A673 (cell line): Measurements from ENCODE around the gene WDR37.

ENCODE experiments used
- EZH2 ChIP-seq: fragments of 200-600 bp; sonication (generic); IDR thresholded peaks from 2 replicates; pipeline ENCODE4 v1.6.1; 2017; ENCODE audit warnings: borderline replicate concordance, low read depth, mild to moderate bottlenecking, mixed read lengths, antibody characterized with exemption, low read length; ENCODE audit not compliant: poor library complexity, severe bottlenecking
- TF ChIP-seq, protein P1 (sequence below): fragments of 300-800, 200-600 bp; sonication (generic); conservative IDR thresholded peaks from 2 replicates; pipeline ENCODE4 v1.5.1; 2017; ENCODE audit warnings: low read depth, mild to moderate bottlenecking, antibody characterized with exemption, low read length, moderate library complexity, mixed read lengths

DNA sequence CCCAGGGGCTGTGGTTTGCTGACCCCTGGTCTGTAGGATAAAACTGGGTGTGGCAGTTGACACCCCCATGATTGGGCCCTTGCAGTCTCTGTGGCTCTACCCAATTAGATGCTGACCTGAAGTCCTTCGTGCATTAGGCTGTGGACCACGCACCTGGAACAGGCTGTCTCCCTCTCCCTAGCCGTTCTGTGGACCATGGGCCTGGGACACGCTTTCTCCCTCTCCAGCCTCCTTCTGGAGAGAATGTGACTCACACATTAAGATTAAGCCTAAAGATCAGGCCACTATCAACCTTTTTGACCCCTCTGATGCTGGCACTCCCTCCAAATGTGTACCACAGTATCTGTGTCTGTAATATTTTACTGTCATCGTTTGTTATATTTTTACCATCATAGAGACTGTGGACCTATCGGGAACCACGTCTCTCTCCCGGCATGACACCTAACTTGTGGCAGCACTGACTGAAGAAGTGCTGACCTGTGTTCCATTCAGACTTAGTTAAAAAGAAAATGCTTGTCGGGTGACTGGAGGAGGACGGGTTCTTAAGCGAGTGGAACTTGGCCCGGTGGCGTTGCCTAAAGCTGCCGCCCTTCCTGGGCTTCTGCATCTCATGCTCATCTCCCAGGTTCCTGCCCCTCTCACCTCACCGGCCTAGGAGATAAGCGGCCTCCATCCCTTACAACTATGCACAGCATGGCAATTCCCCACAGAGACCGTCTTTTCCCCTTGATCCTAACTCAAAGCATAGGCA lies 92.8 kb downstream of the WDR37 start:
- TF ChIP-seq, protein P1, sequence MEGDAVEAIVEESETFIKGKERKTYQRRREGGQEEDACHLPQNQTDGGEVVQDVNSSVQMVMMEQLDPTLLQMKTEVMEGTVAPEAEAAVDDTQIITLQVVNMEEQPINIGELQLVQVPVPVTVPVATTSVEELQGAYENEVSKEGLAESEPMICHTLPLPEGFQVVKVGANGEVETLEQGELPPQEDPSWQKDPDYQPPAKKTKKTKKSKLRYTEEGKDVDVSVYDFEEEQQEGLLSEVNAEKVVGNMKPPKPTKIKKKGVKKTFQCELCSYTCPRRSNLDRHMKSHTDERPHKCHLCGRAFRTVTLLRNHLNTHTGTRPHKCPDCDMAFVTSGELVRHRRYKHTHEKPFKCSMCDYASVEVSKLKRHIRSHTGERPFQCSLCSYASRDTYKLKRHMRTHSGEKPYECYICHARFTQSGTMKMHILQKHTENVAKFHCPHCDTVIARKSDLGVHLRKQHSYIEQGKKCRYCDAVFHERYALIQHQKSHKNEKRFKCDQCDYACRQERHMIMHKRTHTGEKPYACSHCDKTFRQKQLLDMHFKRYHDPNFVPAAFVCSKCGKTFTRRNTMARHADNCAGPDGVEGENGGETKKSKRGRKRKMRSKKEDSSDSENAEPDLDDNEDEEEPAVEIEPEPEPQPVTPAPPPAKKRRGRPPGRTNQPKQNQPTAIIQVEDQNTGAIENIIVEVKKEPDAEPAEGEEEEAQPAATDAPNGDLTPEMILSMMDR: no peak
- no peak for TF ChIP-seq EZH2
